Measurements from ENCODE around the gene SLC11A1.

The SLC11A1 gene

DNA sequence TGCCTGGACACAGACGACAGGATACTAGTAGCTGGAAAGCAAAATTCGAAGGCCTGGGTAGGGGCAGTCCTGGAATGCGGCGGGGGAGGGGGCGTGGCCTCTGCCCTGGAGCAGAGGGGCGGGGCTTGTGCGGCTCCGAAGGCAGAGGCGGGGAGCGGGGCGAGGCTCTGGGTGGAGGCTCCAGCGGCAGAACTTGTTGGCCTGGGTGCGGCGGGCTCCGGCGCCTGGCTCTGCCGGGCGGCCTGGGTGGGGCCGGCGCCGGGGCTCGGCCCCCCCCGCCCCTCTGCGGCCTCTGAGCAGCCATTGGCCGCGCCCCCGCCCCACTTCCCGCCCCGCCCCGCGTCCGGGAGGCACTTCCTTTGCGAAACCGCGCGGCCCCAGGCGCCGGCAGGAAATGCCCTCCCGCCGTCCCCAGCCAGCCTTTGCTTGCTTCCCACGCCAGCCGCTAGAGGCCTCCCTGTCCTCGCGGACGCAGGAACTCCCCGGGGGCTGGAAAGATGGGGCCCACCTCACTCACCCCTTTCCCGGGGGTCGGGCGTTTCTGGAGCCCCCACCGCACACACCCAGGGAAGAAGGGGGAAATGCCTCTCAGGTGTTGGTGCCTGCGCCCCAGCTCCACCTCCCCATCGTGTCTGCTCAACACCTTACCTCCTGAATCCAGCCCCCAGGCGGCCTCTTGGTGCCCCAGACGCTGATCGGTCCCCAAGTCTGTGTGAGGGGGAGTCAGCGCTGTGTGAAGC is 24.3 kb downstream of the SLC11A1 start:
- peak; percentile 87 for DNase-seq

DNA sequence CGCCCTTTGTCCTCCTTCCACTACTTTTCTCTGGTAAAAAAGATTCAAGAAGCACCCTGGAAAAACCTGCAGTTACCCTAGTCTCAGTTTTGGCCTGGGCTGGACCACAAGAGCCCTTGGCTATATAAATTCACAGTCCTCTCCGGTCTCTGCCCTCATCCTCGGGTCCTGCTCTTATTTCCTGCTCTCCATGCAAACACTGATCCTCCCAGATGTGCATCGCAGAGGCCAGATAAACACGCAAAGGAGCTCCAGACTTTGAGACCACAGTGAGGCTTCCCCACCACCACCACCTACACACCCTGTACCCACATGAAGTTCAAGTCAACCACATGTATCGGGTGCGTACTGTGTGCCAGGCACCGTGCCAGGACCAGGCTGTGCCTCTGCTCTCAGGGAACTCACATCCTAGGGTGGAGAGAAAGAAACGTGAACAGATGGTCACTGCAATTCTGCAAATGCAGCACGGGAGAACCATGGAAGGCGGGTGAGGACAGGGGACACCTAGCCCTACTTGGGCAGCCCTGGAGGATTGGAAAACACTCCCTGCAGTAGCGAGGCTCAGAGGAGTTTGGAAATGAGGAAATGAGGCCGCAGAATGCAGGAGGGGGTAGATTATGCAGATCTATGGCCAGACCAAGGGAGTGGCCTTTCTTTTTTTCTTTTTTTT is 25.0 kb downstream of the SLC11A1 start:
- DNase-seq: peak; percentile 54

DNA sequence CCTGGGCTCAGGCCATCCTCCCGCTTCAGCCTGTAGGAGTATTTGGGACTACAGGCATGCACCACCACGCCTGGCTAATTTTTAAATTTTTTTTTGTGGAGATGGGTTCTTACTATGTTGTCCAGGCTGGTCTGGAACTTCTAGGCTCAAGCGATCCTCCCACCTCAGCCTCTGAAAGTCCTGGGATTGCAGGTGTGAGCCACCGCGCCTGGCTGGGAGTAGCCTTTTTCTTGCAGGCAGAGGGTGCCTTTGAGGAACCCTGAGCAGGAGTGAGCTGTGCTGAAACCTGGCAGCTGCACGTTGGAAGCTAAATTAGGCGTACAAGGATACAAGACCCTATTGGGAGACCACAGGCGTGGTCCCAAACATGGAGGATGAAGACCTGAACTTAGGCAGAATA is 25.6 kb downstream of the SLC11A1 start:
- no peak for DNase-seq

DNA sequence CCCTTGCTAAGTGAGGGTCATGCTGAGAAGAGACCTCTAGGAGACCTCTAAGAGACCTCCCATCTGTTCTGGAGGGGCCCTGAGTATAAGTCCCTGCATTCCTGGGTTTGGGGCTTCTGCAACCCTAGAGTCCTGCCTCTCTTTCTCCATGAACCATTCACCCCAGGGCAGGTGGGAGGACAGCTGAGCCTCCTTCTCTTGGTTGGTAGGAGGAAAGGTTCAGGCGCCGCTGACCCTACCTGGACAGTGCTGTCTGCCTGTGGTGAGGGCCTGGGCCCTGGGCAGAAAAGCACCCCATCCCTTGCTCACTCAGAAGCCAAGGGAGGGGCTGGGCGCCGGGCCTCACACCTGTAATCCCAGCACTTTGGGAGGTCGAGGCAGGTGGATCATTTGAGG is 36.2 kb downstream of the SLC11A1 start:
- DNase-seq: no peak

DNA sequence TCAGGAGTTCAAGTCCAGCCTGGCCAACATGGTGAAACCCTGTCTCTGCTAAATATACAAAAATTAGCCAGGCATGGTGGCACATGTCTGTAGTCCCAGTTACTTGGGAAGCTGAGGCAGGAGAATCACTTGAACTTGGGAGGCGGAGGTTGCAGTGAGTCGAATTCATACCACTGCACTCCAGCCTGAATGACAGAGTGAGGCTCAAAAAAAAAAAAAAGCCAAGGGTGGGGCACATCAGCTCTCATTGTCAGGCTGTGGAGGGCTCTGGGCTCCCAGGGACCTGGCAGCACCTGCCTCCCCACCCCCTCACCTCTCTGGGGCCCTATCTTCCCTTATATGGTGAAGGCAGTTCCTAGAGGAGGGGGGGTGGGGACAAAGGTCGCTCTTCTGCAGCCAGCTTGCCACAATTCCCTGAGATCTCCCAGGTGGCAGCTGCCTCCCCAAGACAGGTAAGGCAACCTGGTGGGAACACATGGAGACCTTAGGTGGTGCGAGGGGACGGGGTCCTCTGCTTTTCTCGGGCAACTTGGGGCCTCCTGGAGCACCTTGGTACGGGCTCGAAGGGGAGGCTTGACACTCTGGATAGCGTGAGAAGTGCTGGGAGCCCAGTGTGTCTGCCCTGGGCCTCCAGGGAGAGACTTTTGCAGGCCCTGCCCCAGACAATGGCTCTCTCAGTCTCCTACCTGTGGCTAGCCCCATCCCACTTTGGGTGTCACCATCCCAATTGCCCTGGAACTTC is 36.8 kb downstream of the SLC11A1 start, which contains the start of gene VIL1:
TSS of gene VIL1 (plus strand) at position 407 of the 742 bp plus-strand sequence. CDS start 4,656 bp downstream, outside the sequence.
- DNase-seq: peak; percentile 85

DNA sequence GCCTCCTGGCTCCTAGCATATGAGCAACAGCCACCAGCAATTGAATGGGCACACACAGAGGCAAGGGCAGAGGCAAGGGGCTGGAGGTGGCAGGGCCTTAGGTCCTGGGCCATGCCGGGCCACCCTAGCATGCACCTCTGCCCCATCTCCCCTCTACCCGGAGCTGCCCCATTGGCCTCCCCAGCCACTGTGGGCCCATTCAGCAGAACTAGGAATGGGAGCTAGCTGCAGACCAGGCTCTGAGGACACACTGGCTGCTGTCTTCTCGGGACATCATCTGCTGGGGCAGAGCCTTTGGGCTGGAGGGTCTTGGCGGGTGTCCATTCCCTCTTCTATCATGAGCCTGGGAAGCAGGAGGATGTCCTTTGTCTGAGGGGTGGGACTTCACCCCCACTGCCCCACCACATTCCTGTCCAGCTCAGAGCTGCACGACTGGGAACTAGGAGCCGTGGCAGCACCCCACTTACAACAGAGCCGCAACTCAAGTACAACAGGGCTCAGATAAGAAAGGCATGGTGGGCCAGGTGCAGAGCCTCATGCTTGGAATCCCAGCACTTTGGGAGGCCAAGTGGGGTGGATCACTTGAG is 37.6 kb downstream of the SLC11A1 start:
- no peak for DNase-seq

DNA sequence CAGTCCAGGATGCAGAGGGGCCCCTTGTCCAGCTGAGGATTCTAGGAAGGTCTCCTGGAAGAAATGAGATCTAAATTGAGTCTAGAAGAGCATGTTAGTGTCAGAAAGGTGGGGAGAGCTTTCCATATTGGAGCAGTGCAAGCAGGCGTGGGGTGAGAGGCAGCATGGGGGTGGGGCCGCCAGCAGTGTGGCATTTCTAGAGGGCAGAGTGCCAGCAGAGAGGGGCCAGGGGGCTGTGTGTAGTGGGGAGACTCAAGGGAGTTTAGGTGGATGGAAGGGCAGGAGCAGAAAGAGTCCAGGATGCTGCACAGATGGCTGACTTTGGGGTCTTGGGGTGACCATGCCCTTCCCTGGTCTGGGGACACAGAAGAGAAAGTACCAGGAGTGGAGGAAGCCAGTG is 39.0 kb downstream of the SLC11A1 start:
- no peak for DNase-seq

DNA sequence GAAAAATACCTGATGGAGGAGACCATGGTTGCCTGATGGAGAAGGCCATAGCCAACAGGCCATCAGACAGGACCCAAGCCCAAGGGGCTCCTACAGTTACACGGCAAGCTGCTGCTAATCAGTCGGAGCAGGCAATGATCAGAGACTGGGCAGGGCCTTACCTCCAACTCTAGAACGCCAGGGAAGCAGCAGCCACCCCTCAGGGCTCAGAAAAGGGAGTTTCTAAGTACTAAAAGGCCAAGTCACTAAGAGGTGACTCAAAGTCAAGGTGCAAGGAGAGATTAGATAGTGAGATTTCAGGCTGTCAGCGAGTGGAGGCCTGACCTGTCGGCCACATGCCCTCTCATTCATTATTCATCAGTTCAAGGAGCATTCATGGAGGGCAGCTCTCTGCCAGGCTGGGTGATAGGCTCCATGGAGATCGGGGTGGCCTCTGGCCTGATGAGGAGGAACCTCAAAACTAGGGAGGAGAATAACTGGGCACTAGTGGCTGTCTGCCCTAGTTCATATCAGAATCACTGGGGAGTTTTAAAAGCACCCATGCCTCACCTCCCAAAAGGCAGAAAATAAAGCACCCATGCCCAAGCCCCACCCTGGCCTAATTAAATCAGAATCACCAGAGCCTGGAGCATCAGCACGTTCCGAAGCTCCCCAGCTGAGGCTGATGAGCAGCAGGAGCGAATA is 40.5 kb downstream of the SLC11A1 start:
- no peak for DNase-seq

DNA sequence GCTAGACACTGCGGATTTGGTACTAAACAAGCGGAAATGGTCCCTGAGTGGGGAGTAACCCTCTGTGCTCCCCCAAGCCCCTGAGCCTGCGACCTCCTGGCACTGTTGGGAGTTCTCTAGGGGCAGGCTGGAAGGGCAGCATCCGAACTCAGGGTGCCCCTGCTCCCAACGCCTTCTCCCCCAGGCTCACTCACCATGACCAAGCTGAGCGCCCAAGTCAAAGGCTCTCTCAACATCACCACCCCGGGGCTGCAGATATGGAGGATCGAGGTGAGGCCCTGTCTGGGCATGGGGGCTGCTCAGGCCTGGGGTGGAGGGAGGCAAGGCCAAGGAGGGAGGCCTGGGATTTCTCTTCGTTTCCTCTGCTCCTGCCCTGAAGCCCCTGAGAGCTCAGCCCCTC is 41.5 kb downstream of the SLC11A1 start:
- DNase-seq: no peak

DNA sequence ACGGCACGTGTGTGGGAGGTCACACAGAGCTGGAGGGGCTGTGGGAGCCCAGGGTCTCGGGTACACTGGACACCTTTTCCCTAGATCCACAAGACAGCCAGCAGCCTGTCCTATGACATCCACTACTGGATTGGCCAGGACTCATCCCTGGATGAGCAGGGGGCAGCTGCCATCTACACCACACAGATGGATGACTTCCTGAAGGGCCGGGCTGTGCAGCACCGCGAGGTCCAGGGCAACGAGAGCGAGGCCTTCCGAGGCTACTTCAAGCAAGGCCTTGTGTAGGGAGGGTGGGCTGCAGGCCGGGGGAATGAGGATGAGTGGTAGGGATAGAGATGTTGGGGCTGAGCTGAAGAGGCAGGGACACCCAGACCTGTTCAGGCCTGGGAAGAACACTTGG is 43.5 kb downstream of the SLC11A1 start:
- no peak for DNase-seq

DNA sequence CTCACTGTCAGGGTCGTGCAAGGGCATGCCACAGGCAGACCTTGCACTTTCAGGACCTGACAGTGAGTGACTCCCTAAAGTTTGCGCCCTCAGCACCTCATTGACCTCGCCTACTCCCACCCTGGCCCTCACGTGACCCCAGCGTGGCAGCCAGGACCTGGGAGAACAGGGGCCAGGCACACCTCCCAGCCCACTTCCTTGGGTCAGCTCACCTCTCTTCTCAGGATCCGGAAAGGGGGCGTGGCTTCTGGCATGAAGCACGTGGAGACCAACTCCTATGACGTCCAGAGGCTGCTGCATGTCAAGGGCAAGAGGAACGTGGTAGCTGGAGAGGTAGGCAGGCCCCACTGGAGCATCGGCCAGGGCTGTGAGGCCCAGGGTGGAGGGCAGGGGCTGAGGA is 45.7 kb downstream of the SLC11A1 start:
- no peak for DNase-seq

DNA sequence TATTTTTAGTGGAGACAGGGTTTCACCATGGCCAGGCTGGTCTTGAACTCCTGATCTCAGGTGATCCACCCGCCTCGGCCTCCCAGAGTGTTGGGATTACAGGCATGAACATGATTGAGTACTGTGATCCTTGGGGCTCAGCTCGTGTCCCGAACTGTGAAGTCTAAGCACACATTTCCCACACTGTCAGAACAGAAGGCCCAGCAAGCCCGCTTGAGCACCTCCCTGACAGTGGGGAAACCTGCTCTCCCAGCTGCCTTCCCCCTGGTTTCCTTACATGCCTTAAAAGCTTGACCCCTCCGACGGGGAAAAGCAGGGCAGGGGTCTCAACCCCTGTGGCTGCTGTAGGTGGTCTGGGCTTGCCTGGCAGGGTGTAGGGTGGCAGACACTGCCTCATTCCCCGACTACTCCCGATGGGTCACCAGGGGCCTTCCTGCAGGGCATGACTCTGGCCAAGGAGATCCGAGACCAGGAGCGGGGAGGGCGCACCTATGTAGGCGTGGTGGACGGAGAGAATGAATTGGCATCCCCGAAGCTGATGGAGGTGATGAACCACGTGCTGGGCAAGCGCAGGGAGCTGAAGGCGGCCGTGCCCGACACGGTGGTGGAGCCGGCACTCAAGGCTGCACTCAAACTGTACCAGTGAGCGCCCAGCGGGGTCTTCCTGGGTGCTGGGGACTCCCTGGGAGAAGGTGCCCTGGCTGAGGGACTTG is 46.9 kb downstream of the SLC11A1 start:
- DNase-seq: no peak

DNA sequence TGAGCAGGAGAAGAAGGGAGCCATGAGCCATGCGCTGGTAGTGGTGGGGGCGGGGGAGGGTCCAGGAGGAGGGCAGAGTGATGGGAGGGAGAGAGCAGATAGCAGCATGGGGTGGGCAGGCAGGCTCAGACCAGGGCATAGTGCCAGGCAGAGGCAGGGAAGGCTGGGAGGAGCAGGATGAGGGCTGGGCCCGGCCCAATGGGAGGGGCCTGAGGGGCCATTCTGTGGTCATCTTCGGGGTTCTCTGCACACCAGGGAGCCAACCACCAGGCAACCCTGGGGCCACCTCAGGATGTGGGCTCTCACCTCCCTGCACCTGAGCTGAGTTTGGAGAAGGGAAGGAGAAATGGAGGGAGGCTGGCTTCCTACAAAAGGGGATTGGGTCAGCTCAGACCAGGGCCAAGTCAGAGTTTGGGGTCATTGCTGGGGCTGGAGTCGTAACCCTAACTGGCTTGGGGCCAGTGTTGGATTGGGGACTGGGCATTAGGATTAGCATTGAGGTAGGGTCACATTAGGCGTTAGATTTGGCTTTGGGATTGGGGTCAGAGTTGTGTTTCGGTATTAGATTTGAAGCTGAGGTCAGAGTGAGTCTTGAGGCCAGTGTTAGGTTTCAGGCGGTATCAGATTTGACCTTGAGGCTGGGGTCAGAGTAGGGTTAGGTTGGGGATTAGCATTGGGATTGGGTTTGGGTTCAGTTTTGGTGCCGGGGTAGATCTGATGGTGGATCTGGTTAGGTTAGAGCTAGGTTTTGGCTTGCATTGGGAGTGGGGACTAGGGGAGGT is 48.0 kb downstream of the SLC11A1 start:
- DNase-seq: no peak

DNA sequence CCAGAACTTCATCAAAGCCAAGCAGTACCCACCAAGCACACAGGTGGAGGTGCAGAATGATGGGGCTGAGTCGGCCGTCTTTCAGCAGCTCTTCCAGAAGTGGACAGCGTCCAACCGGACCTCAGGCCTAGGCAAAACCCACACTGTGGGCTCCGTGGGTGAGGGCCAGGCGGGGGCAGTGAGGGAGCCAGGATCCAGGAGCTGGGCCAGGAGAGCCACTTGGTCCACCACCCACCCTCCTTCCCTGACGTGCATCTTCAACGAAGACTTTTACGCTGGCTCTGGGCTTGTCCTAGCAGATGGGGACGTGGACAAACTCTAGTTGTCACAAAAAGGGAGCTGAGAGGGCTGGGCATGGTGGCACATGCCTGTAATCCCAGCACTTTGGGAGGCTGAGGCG is 48.6 kb downstream of the SLC11A1 start:
- no peak for DNase-seq

DNA sequence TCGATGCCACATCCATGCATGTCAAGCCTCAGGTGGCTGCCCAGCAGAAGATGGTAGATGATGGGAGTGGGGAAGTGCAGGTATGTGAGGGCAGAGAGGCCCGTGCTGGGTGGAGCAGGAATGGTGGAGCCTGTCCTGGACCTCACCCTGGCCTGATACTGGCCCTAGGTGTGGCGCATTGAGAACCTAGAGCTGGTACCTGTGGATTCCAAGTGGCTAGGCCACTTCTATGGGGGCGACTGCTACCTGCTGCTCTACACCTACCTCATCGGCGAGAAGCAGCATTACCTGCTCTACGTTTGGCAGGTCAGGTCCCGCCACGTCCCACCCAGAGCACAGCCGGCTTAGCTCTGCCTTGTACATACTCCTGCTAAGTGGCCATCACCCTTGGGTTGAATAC is 49.8 kb downstream of the SLC11A1 start:
- DNase-seq: no peak

DNA sequence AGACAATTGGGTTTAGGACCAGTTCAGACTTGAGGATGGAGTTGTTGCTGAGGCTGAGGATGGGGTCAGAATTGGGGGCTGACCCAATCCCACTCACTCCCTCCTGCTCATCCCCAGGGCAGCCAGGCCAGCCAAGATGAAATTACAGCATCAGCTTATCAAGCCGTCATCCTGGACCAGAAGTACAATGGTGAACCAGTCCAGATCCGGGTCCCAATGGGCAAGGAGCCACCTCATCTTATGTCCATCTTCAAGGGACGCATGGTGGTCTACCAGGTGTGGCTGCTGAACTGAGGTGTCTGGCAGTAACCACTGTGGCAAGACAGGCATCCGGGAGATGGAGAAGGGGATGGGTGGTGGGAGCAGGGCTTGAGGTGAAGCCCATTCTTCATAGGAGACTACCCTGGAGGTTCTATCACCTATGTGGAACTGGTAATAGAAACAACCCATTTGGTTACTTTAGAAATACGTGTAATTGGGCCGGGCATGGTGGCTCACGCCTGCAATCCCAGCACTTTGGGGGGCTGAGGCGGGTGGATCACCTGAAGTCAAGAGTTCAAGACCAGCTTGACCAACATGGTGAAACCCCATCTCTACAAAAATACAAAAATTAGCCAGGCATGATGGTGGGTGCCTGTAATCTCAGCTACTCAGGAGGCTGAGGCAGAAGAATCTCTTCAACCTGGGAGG is 50.7 kb downstream of the SLC11A1 start:
- DNase-seq: no peak

DNA sequence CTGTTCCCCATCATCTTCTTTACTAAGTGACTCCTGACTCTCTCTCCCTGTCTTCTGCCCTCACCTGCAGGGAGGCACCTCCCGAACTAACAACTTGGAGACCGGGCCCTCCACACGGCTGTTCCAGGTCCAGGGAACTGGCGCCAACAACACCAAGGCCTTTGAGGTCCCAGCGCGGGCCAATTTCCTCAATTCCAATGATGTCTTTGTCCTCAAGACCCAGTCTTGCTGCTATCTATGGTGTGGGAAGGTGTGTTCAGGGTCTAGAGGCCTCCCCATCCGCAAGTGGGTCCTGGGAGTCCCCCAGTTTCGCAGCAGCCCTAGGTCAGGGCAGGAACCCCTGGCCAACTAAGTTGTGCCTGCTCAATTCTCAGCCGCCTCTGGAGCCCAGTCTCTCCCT is 52.4 kb downstream of the SLC11A1 start:
- no peak for DNase-seq

DNA sequence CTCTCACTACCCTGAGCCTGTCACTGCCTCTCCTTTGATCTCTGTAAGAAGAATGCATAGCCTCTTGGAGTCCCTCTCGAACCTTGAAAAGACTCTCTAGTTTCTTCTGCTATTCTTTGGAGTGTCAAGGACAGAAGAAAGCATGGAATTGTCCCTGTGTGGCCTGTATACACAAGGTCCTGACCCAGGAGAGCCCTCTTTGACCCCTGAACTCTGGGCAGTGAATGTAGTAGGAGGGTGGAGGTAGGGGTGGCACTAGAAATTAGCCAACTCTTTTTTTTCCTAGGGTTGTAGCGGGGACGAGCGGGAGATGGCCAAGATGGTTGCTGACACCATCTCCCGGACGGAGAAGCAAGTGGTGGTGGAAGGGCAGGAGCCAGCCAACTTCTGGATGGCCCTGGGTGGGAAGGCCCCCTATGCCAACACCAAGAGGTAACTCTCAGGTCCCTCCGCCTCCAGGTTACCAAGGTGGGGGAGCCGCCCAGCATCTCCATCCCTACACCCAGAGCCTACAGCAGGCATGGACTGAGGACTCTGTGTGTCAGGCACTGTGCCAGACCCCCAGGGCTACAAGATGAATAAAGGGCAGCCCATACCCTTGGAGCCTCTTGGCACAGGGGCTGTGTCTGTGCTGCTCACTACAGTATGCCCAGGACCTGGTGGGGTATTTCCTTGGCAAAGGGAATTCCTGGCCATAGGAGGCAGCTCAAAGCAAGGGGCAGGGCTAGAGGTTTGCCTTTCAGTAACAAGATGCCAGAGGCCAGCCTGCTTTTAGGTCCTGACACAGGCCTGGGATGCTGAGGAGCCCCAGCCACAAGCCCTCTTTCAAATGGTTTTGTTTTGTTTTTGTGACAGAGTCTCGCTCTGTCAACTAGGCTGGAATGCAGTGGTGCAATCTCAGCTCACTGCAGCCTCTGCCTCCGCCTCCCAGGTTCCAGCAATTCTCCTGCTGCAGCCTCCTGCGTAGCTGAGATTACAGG is 53.2 kb downstream of the SLC11A1 start:
- no peak for DNase-seq

DNA sequence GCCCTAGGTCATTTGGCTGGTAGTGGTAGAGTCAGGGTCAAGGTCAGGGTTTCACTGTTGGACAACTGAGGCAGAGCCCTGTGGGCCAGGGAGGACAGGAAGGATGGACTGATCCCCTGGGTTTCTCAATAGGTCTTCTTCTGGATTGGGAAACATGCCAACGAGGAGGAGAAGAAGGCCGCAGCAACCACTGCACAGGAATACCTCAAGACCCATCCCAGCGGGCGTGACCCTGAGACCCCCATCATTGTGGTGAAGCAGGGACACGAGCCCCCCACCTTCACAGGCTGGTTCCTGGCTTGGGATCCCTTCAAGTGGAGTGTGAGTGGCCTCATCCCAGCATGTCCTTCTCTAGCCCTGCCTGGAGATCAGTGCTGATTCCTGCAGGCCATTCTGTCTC is 54.9 kb downstream of the SLC11A1 start:
- no peak for DNase-seq

DNA sequence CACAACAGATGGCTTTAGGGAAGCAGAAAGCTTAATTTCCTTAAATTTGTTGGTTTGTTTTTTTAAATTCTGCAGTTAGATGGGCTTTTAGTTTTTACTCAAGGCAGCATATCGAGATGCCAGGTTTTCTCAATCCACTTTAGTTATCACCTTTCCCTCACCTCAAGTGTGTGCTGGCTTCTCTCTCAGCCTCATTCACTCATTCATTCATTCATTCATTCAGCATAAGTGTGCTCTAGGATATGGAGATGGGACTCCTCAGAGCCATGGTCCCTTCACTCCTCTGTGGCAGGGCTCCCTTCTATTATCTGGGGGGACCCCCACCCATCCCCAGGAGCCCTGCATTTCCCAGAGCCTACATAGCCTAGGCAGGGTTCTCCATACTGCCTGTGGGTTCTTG is 55.9 kb downstream of the SLC11A1 start:
- DNase-seq: no peak
